Measurements from ENCODE around the gene MITD1. TPM values are rescaled to one million over a fixed set of nuclear protein-coding genes. Genes with fewer than 3 reads are reported as not detected.

MITD1 gene
- total and polyA plus RNA-seq, 2 of the 13 experiments (the other 11 are each of a cell fraction or from before 2014, with no cell fraction given): 17.8 to 43.7 TPM

GRCh38 chr2:99183025-99183424 is 2.2 kb upstream of the MITD1 start (continued):
- TF ChIP-seq ZFP90 (CRISPR knock-in tag; IDR thresholded peaks at IDR 0.05; ENCODE audit: borderline replicate concordance) (0 out of 2 replicates have a peak, but pooled peaks have one; percentile 30), MBD4 (IDR thresholded peaks at IDR 0.05; ENCODE audit: borderline replicate concordance, low read length) (no peak), FOXP1 (IDR thresholded peaks at IDR 0.05) (no peak), FOXP1 (CRISPR knock-in tag; IDR thresholded peaks at IDR 0.05) (no peak), SRSF1 (optimal IDR thresholded peaks at IDR 0.05; ENCODE audit: low read depth, low read length) (no peak), SPEN (CRISPR knock-in tag; IDR thresholded peaks at IDR 0.05; ENCODE audit: low read depth) (no peak), ZSCAN31 (CRISPR knock-in tag; IDR thresholded peaks at IDR 0.05; ENCODE audit: low read depth) (peak; percentile 69; the same call in 1 of the 2 replicates), MAZ (IDR thresholded peaks at IDR 0.05; ENCODE audit: borderline replicate concordance, low read depth, low read length) (no peak), MAZ (CRISPR knock-in tag; IDR thresholded peaks at IDR 0.05; ENCODE audit: low read depth) (peak; percentile 57; the same call in 1 of the 2 replicates), DMTF1 (CRISPR knock-in tag; IDR thresholded peaks at IDR 0.05) (no peak), KLF6 (CRISPR knock-in tag; IDR thresholded peaks at IDR 0.05) (no peak), ZNF234 (CRISPR knock-in tag; conservative IDR thresholded peaks at IDR 0.05) (no peak), CC2D1A (CRISPR knock-in tag; IDR thresholded peaks at IDR 0.05) (no peak), ZKSCAN8 (CRISPR knock-in tag; IDR thresholded peaks at IDR 0.05; ENCODE audit: borderline replicate concordance) (no peak), NBN (conservative IDR thresholded peaks at IDR 0.05) (no peak), ASH2L (IDR thresholded peaks at IDR 0.05; ENCODE audit: insufficient read length, low read depth, low read length) (no peak), ZBTB20 (CRISPR knock-in tag; IDR thresholded peaks at IDR 0.05; ENCODE audit: borderline replicate concordance, low read depth) (no peak), ZNF354B (CRISPR knock-in tag; IDR thresholded peaks at IDR 0.05) (no peak), SOX5 (CRISPR knock-in tag; IDR thresholded peaks at IDR 0.05; ENCODE audit: borderline replicate concordance) (no peak; the same call in 1 of the 2 replicates), MBNL3 (CRISPR knock-in tag; conservative IDR thresholded peaks at IDR 0.05) (no peak), REPIN1 (CRISPR knock-in tag; IDR thresholded peaks at IDR 0.05; ENCODE audit: borderline replicate concordance, low read depth) (no peak), ZNF101 (CRISPR knock-in tag; IDR thresholded peaks at IDR 0.05; ENCODE audit: borderline replicate concordance, low read depth) (no peak), SP2 (CRISPR knock-in tag; IDR thresholded peaks at IDR 0.05) (no peak), ONECUT2 (CRISPR knock-in tag; IDR thresholded peaks at IDR 0.05) (0 out of 2 replicates have a peak, but pooled peaks have one; percentile 9), NFKBIZ (CRISPR knock-in tag; IDR thresholded peaks at IDR 0.05) (no peak), ZNF781 (CRISPR knock-in tag; IDR thresholded peaks at IDR 0.05; ENCODE audit: borderline replicate concordance, not compliant biosample characterization) (no peak), ZNF589 (CRISPR knock-in tag; conservative IDR thresholded peaks at IDR 0.05) (no peak), POLR2A (IDR thresholded peaks at IDR 0.05; ENCODE audit: insufficient read depth in 1 of 2, low read depth in 2 of 2, low read length in 2 of 2) (no peak), THAP11 (CRISPR knock-in tag; IDR thresholded peaks at IDR 0.05) (0 out of 2 replicates have a peak, but pooled peaks have one; percentile 15), KAT2B (IDR thresholded peaks at IDR 0.05; ENCODE audit: borderline replicate concordance, low read depth, low read length) (no peak), NR2C2 (CRISPR knock-in tag; IDR thresholded peaks at IDR 0.05; ENCODE audit: borderline replicate concordance) (0 out of 2 replicates have a peak, but pooled peaks have one; percentile 21), MXD4 (CRISPR knock-in tag; IDR thresholded peaks at IDR 0.05) (no peak), XBP1 (CRISPR knock-in tag; IDR thresholded peaks at IDR 0.05) (no peak), FOXJ3 (CRISPR knock-in tag; IDR thresholded peaks at IDR 0.05; ENCODE audit: borderline replicate concordance) (0 out of 2 replicates have a peak, but pooled peaks have one; percentile 43)

Measured in HepG2 (cell line).